Gastrocnemius medialis (tissue), 4 donors: ENCODE measurements around the gene HMX1.

Source experiments
- CTCF ChIP-seq, 5 experiments: fragments of 450-650 bp in 3 of 5; fragments of 200-600 bp in 2 of 5; sonication (generic) in 2 of 5; IDR thresholded peaks in 4 of 5; conservative IDR thresholded peaks in 1 of 5; 1 replicate in 4 of 5; 2 replicates in 1 of 5; pipeline ENCODE4 v1.5.1; 2016 to 2019; ENCODE audit warnings: antibody characterized with exemption in 5 of 5, mild to moderate bottlenecking in 3 of 5, moderate library complexity in 3 of 5
- POLR2A ChIP-seq, 2 donors: fragments of 450-650 bp; IDR thresholded peaks; one replicate each; pipeline ENCODE4 v1.6.1; 2017; ENCODE audit warnings: antibody characterized with exemption in 2 of 2, mild to moderate bottlenecking in 2 of 2, moderate library complexity in 2 of 2

GRCh38 chr4:8858701-8859210, 12.9 kb downstream of the HMX1 start:
- TF ChIP-seq CTCF (IDR thresholded peaks at IDR 0.05 in 4 of 5, conservative IDR thresholded peaks at IDR 0.05 in 1 of 5) (no peak), POLR2A (IDR thresholded peaks at IDR 0.05) (no peak)
